ENCODE results near the gene SLC6A16. TPM values are rescaled to one million over a fixed set of nuclear protein-coding genes. Genes with fewer than 3 reads are reported as not detected.

SLC6A16 gene
- total RNA-seq, 1 donor from 2014 or later, result 1.0 TPM

DNA sequence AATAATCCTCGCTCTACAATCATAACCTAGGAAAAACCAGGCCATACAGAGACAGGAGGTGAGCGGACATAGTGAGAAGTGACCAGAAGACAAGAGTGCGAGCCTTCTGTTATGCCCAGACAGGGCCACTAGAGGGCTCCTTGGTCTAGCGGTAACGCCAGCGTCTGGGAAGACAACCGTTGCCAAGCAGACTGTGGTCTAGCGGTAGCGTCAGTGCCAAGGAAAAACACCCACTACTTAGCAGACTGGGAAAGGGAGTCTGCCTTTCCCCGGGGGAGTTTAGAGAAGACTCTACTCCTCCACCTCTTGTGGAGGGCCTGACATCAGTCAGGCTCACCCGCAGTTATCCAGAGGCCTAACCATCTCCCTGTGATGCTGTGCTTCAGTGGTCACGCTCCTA is 58.6 kb downstream of the SLC6A16 start:
- peak; percentile 63 for DNase-seq

DNA sequence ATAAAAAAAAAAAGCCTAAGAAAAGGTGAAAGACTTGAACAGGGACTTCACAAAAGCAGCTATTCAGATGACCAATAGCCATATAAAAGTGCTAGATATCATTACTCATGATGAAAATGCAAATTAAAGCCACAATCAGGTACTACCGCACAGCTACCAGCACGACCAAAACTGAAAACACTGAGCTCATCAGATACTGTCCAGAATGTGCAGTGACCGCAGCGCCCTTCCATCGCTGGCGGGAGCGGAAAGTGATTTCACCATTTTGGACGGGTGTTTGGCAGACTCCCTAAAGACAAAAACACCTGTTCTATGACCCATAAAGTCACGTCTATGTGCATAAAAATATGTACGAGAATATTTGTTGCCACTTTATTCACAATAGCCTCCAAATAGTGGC is 60.7 kb downstream of the SLC6A16 start:
- DNase-seq, result no peak

DNA sequence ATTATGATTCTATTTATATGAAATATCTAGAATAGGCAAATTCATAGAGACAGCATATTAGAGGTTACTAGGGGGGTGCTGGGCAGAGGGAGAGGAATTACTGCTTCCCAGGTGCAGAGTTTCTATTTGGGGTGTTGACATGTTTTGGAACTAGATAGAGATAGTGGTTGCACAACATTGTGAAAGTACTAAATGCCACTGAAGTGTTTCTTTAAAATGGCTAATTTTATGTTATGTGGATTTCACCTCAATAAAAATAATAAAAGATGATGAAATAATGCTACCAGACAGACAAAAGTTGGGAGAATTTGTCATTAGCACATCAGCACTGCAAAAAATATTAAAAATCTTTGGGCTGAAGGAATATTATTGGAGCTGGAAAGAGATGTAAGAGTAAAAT is 63.4 kb downstream of the SLC6A16 start:
- no peak for DNase-seq

DNA sequence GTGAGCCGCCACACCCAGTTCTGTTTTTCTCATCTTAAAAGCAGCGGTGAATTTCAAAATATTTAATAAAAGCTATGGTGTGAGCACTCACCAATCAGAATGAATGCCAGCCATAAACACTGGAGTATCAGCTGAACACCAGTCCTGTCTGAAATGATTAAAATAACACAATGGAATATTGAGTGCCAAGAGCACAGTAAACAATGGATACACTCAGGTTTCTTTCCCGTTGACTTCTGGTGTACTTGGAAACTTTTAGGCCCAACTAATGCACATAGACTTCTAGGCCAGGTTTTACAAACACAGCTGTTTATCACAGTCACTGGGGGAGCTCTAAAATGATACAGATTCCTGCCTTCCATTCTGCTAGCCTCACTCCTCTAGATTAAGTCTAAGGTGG is 68.3 kb downstream of the SLC6A16 start:
- peak; percentile 76 for DNase-seq

DNA sequence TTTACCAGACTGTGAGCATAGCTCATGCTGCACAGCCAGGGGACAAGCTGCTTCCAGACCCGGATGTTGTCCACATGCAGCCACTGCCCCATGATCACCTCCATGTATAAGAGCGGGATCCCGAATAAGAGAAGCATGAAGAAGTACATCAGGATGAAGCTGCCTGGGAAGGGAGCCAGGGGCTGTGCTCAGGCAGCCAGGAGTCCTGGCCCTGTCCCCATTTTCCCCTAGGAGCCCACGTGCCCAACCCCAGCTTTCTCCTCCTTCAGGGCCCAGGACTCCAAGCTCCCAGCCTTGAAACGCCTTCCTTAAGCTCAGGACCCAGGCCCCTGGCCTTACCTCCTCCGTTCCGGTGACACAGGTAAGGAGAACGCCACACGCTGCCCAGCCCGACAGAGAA is 69.3 kb downstream of the SLC6A16 start:
- no peak for DNase-seq

DNA sequence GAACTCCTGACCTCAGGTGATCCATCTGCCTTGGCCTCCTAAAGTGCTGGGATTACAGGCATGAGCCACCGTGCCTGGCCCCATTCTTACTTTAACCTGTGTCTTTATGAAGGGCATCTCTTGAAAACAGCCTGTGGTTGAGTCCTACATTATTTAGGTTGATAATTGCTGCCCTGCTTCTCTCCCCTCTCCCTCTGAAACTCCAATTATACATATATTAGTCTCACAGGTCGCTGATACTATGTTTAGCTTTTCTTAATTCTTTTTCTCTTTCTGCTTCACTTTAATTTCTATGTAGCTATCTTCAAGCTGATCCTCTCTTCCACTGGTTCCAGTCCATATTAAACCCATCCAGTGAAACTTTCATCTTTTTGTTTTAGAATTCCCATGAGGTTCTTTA is 75.1 kb downstream of the SLC6A16 start:
- no peak for DNase-seq

DNA sequence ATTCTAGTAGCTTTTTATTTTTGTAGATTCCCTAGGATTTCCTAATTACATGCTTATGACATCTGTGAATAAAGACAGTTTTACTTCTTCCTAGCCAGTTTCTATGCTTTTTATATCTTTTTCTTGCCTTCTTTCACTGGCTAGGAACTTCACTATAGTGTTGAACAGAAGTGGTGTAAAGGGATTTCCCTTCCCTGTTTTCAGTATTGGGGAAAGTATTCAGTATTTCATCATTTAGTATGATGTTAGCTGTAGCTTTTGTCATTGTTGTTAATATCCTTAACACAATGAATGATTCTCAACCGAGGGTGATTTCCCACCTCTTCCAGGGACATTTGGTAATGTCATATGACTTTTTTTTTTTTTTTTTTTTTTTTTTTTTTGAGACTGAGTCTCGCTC is 77.3 kb downstream of the SLC6A16 start:
- no peak for DNase-seq

DNA sequence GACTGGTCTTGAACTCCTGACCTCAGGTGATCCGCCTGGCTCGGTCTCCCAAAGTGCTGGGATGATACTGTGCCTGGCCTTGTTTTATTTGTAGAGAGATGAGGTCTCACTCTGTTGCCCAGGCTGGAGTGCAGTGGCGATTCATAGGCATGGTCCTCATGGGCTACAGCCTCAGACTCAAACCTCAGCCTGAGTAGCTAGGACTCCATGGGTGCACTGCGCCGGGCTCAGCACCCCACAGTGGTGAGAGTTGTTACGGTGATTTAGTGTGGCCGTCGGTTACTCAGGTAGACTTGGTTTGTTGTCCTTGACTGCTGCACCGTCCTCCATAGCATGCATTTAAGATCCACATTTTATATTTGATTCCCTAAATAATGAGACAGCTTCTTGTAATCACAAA is 80.7 kb downstream of the SLC6A16 start:
- DNase-seq, result no peak

DNA sequence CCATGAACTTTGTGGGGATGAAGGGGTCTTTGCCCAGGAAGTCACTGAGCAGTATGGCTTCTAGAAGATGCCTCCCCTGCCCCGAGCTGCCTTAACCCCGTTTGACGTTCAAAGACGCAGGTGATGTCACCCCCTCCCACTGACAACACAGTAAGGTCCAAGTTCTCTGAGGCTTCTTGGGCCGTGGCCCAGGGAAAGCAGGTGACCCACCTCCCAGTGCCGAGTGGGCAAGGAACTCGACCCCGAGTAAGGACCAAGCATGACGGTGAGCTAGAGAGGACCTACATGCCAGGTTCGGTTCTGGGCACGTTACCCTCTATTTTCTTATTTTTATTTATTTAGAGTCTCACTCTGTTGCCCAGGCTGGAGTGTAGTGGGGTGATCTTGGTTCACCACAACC is 81.3 kb downstream of the SLC6A16 start:
- DNase-seq, result no peak

DNA sequence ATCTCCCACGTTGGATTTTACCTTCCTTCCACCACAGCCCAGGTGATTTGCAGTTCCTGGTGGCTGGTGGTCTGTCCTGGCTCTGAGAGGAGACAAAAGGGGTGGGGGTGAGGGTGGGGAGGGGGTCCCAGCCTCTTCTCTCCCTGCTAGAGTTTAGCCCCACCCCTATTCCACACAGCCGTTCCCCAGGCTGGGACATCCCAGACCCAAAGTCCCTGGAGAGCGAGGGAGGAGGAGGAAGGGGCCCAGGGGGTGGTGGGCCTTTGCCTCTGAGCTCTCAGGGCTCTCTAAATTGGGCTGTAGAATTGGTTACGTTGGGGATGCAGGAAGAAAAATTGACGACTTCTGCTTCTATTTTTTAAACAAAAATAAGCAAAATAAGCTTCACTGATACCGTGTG is 81.9 kb downstream of the SLC6A16 start:
- no peak for DNase-seq

DNA sequence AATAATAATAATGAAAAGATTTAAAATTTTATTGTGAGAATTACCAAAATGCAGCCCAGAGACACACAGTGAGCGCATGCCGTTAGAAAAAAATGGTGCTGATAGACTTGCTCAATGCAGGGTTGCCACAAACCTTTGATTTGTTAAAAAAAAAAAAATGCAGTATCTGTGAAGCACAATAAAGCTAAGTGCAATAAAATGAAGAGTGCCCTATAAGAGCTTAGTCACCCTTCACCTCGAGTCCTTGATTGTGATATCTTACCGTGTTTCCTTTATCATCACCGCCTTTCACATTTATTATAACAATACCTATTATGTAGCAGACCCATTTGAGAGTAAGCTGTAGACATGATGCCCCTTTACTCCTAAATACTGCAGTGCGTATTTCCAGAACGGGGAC is 83.2 kb downstream of the SLC6A16 start:
- DNase-seq, result no peak

Other genes with a start within 250 kb of the SLC6A16 start
- gene SNRNP70, start 239.7 kb downstream of the SLC6A16 start, total RNA-seq, result 142 and 166 TPM in 2 replicates
- gene LIN7B, start 210.8 kb downstream of the SLC6A16 start, total RNA-seq, result 0.56 and 0.68 TPM in 2 replicates
- 0.65 and 1.4 TPM in 2 replicates for gene C19orf73, start 206.0 kb downstream of the SLC6A16 start, total RNA-seq
- 4.0 and 12.9 TPM in 2 replicates for gene PPFIA3, start 205.6 kb downstream of the SLC6A16 start, total RNA-seq
- not detected in 2 replicates for gene HRC, start 169.8 kb downstream of the SLC6A16 start, total RNA-seq
- 20.9 and 25.7 TPM in 2 replicates for gene TRPM4, start 167.4 kb downstream of the SLC6A16 start, total RNA-seq
- not detected in 2 replicates for gene CD37, start 10.2 kb upstream of the SLC6A16 start, total RNA-seq
- gene TEAD2, start 37.2 kb upstream of the SLC6A16 start, total RNA-seq, result 74.7 and 101 TPM in 2 replicates
- 0.33 TPM in 1 of 2 replicates, not detected in the other for gene DKKL1, start 38.7 kb upstream of the SLC6A16 start, total RNA-seq
- not detected in 2 replicates for gene KASH5, start 63.1 kb upstream of the SLC6A16 start, total RNA-seq
- gene PTH2, start 98.2 kb upstream of the SLC6A16 start, total RNA-seq, result not detected in 2 replicates
- not detected in 2 replicates for gene GFY, start 100.2 kb upstream of the SLC6A16 start, total RNA-seq
- 0.17 and 0.42 TPM in 2 replicates for gene SLC17A7, start 116.3 kb upstream of the SLC6A16 start, total RNA-seq
- gene PIH1D1, start 126.6 kb upstream of the SLC6A16 start, total RNA-seq, result 143 and 169 TPM in 2 replicates
- 55.3 and 82.5 TPM in 2 replicates for gene ALDH16A1, start 128.0 kb upstream of the SLC6A16 start, total RNA-seq
- gene FLT3LG, start 149.0 kb upstream of the SLC6A16 start, total RNA-seq, result 1.2 and 1.6 TPM in 2 replicates
- 2,583 and 3,504 TPM in 2 replicates for gene RPL13A, start 162.4 kb upstream of the SLC6A16 start, total RNA-seq
- gene RPS11, start 171.2 kb upstream of the SLC6A16 start, total RNA-seq, result 2,205 and 5,498 TPM in 2 replicates
- gene FCGRT, start 187.5 kb upstream of the SLC6A16 start, total RNA-seq, result 77.9 and 241 TPM in 2 replicates
- 6.7 and 24.8 TPM in 2 replicates for gene RCN3, start 202.8 kb upstream of the SLC6A16 start, total RNA-seq

Measured in dermis blood vessel endothelial cell (primary cell).